CMK (cell line): Measurements from ENCODE around the gene MACROD2.

Experiments
- DNase-seq: peaks from one replicate; pipeline ENCODE4 v3.0.0-alpha.2; 2010; ENCODE audit warnings: low read depth

MACROD2 gene

DNA sequence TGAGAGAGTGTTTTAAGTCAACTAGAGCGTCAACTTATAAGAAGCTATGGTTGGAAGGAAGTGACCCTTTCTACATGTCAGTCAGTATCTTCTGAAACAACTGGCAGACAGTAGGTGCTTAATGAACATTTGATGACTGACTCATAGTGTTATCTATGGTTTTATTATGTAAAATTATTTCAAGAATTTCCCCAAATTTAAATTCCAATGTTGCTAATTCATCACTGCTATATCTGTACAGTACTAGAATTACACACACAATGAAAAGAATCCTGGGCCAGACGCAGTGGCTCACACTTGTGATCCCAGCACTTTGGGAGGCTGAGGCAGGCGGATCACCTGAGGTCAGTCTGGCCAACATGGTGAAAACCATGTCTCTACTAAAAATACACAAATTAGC is 1063.5 kb downstream of the MACROD2 start:
- DNase-seq = no peak

DNA sequence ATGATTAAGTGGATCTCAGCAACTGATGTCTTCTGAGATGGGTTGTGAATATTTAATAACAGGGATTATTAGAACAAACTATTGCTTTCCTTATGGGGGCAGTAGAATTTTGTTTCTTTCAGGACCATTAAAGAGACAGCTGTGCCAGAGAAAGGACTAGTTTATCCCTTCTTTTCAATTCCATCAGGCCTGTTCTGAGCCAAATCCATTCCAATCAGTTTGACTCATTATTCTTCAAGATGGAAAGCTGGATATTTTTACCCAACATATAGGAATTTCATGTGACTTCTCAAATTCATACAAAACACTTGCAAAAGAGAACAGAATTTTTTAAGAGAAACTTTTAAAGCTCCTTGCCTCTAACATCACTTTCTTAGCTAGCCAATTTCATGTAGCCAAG is 1064.1 kb downstream of the MACROD2 start:
- DNase-seq = no peak

DNA sequence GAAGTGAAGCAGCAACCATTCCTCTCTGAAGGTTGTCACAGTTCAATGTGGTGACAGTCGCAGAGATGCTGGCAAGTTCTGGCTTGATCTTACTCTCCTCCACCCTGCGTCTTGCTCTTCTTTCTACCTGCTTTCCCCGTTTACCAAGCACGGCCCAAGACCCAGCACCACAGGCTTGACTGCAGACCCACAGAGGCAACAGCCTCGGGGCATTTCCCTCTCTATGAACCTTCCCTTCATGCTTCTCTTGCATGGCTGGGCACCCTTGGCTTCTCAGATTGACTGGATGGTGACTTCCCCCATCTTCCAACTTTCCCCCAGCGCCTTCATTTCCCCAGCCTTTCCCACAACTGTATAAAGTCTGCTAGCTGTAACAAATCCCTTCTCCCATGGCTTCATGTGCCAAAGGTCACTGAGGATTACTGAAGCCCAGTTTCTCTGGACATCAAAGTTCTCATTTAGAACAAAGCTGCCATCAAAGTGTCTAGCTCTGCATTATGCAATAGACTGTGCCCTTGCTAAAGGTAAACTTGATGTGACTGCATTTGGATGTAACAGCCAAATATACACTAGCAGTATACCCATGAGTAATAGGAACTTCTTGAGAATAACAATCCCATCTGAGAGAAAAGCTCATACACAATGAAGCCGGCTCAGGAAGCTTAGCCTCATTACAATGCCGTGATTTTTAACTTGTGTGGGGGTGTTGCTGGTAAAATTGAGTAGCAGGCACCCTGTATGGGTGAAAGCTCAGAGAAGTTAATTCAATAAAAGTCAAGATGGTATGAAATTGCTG is 1065.1 kb downstream of the MACROD2 start:
- DNase-seq = no peak

DNA sequence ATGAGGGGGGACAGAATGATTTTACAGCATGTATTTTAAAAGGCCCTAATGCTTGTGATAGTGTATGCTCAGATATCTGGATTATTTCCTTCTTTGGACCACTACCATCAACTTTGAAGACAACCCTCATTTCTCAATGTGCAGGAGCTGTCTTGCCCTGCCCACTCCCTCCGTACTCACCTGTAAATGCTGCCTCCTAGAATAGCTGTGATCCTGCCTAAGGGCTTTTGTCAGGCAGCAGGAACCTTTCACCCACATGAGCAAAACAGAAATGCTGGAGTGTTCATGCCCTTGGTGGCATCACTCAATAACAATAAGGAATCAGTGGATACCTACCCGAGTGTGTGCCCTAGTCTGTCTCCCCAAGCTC is 1065.7 kb downstream of the MACROD2 start:
- DNase-seq = no peak

DNA sequence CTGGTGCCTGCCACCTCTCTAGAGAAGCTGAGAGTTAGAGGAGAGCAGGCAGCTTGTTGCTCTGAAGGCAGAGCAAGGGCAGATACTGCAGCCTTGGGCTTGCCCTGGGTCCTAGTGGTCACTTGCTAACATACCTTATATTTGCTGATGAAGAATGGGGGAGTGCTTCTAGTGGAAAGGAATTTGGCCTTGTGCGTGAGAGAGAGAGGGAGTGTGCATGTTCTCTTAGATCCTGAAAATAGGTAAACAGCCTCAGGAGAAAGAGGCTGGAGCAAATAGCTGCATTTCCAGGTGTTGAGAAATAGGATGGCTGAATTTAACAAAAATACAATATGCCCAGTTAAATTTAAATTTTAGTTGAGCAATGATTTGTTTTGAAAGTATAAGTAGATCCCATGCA is 1066.6 kb downstream of the MACROD2 start:
- DNase-seq = no peak

DNA sequence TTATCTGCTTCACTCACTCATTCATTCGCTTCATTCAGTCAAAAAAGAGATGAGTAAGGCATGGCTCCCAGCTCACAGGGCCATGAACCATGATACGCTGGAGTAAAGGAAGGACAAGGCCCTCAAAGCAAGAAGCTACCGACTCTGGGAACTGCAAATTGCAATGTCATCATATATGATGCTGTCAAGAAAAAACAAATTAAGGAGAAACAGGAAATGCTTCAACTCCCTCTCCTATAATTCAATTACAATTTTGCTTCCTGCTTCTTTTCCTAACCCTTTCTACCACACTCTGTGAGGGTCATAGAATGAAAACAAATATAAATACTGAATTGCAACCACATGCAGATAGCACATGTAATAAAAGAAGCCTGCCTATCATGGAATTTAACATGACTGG is 1067.8 kb downstream of the MACROD2 start:
- no peak for DNase-seq

DNA sequence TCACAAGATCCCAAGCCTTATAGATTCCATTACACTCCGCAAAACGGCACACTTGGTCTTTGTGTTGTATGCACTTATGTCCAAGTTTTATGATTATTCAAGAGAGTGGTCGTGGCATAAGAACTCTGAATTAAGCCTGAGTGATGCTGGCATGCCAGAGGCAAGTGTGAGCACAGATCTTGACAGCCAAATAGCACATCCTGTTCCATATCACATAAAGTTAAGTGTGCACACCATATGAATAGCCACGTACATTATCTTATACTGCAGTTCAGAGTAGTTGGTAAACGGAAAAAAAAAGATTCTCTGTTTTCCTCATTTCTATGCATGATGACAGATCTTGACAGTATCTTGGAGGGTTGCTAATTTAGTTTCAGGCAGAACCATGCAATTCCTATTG is 1069.4 kb downstream of the MACROD2 start:
- DNase-seq = no peak

DNA sequence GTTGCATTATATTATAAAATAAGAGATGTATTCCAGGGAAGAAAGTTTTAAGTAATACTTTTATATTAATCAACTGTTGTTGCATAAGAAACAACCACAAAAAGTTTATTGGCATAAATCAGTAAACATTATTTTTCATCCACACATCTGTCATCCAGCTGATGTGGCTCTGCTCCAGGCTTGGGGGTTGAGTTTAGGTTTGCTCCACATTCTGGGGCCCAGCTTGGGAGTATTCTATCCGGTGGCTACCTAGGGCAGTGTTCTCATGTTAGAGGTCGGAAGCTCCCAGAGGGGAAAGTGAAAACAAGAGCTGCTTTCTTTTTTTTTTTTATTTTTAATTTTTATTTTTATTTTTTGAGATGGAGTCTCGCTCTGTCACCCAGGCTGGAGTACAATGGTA is 1070.5 kb downstream of the MACROD2 start:
- DNase-seq = no peak

DNA sequence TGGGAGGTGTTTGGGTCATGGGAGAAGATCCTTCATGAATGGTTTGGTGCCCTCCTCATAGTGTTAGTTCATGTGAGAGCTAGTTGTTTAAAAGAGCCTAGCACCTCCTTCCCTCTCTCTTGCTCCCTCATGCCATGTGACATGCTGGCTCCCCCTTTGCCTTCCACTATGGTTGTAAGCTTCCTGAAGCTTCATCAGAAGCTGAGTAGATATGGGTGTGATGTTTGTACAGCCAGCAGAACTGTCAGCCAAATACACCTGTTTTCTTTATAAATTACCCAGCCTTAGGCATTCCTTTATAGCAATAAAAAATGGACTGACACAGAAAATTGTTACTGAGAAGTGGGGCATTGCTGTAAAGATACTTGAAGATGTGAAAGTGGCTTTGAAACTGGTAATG is 1073.2 kb downstream of the MACROD2 start:
- no peak for DNase-seq

DNA sequence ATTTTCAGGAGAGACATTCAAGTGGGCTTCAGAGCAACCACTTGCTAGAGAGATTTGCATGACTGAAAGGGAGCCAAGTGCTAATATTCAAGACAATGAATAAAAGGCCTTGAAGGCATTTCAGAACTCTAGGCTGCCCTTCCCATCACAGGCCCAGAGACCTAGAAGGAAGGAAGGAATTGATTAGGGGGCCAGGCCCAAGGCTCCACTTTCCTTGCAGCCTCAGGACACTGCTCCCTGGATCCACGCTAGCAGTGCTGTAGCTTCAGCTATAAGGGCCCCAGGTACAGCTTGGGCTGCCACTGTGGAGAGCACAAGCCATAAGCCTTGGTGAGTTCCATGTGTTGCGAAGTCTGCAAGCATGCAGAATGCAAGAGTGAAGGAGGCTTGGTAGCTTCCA is 1074.0 kb downstream of the MACROD2 start:
- DNase-seq = no peak

DNA sequence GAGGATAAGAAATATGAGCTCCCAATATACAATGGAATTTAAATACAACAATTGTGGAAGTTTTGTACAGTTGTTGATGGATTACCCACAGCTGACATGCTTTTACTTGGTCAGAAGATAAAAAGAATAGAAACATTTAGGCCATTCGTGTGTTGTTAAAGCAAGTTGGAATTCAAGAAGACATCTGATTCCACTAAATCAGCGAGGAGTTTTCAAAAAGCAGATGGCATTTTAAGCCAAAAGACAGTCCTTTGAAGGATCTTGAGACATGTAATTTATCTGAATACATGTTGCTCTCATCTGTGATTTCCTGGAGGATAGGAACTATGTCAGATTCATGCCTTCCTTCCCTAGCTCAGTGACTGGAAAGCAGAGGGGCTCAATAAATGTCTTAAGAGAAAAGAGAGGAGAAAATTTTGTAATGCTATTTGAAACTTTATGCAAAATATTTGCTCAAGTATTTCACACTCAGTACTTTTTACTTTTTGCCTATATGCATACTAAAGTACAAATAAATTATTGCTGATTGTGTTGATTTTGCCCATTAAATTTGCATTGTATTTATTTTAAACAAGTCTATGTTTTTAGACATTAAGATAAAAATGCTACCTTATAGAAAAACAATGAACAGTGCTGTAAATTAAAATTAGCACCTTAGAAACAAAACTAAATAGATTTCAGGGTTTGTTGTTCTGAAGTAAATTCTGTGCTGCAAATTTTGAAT is 1075.9 kb downstream of the MACROD2 start:
- DNase-seq = no peak

DNA sequence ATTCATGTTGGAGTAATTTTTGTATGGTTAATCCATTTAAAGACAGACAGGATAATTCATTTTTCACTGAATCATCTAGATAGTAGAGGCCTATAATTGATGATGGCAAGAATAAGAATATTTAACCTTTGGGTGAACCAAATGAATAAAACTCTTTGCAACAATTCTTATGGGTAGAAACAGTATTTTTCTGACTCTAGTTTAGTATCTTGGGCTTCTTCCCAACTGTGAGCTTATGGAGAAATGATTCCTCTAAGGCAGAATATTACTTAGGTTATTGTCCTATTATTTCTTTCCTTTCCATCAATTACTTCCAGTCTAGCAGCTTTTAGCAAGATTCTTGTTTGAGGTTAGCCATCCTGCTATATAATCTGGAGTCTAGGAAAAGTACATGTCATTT is 1077.0 kb downstream of the MACROD2 start:
- no peak for DNase-seq

DNA sequence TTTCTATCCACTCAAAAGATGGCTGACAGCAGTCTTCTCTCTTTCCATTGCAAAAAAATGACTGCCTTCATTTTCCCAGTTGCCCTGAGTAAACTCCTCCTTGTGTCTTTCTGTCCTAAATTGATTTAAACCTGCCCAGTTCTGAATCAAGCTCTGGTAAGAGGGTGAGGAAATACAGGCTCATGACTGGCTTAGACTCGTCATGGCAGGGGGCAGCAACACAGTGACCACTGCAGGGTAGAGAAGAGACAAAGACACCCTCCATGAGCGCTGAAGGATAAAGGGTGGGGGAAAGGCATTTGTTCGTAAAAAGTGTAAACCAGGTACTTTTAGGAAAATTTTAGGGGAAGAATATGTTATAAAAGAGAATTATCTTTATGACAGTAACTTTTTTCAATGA is 1080.3 kb downstream of the MACROD2 start:
- DNase-seq = no peak

DNA sequence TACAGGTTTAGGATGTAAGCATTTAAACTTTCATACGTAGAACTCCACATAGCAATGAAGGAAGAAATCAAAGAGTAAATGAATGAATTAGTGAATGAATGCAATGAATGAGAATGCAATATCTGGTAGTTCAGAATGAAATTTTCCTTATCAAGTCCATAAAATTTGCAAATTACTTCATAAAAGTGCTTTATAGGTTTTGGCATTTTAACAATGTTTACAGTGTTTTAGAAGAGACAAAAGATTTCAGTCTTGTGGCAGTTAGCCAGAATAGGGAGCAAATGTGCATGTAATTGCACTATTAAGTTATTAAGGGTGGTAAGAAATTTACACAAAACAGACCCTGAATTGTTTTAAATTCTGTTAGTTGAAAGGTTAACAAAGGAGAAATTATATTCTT is 1081.5 kb downstream of the MACROD2 start:
- DNase-seq = no peak

DNA sequence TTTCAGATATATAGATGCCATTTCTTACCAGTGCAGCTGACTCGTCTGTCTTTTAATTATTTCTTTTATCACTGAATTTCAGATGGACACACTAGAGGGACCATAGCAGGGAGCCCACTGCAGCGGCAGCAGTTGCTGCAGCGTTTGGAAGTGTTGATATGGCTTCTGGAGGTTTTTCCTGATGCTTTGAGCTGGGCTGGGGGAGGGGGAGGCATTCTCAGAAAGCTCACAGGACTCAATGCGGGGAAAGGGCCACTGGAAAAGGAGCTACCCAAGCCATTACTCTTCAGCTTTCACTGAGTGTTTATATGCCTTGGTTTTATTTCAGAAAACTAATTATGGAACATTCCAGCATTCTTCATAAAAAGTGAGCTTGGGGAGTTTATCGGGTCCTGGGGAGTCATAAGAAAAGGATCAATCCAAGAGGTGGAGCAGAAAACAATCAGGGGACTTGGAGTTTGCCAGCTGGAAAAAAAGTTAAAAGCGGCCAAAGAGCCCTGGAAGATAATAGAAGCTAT is 1082.5 kb downstream of the MACROD2 start:
- DNase-seq = no peak

DNA sequence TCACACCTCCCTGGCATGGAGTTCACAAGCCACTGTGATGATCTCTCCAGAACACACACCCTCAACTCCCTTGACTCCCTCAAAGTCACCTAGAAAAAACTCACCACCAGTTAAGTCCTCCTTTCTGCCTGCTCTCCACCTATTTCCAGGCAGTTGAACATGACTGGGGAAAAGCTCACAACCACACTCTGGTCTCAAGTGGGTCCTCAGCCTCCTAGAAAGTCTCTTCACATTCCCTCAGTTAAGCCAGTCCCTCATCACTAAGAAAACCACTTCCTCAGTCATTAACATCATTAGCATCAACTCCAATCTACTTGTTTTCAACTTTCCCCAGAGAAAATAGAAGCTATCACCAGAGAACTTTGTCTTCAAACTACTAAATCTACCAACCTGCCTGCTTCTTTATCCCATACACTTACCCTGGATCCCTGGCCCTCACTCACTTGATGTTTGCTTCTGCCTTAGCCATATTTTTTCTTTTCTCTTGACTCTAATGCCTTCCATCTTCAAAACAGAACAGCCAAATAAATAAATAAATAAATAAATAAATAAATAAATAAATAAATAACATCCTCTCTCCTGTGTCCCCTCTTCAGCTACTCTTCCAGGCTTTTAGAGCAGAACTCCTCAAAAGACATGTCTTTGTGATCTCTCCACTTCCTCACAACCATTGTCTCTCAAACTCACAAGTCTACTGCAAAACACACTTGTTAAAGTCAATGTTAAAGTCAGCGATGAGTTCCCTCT is 1084.5 kb downstream of the MACROD2 start:
- DNase-seq = no peak

DNA sequence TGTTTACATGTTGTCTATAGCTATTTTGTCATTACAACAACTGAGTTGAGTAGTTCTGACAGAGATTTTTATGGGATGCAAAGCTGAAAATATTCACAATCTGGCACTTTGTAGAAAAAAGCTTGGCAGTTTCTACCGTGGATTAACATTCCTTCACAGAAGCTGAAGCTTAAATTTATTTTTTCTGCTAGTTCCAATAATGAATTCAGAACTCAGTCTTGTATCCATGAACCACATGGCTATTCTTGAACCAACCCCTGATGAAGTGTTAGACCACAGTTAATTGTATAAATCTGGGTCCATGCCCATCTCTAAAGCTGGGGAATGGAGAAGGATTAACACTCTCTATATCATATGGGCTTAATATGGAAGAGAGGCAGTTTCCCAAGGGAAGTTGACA is 1085.9 kb downstream of the MACROD2 start:
- DNase-seq = no peak

DNA sequence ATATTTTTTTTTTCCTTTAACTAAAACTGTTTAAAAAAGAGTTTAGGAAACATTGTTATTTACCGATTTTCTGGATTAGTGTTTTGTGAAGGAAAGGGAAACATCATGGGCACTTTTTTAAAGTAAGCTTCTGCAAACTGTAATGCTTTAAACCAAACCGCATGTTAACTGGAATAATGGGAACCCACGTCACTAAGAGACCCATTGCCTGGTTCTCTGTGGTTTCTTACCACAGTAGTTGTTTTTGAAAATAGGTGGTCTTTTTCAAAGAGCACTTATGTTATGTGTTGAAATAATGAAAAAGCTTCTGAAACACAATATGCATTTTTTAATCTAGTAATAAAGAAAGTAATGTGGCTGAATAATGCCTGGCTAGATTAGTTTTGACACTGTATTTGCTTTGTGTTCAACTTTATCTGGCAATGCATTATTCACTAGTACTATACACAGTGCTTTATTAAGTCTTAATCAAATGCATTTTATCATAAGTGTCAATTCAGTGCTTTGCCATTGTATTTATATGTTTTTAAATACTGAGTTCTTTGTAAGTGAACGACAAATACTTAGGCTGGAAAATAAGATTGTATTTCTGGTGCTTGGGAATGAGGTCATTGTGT is 1096.2 kb downstream of the MACROD2 start:
- no peak for DNase-seq

DNA sequence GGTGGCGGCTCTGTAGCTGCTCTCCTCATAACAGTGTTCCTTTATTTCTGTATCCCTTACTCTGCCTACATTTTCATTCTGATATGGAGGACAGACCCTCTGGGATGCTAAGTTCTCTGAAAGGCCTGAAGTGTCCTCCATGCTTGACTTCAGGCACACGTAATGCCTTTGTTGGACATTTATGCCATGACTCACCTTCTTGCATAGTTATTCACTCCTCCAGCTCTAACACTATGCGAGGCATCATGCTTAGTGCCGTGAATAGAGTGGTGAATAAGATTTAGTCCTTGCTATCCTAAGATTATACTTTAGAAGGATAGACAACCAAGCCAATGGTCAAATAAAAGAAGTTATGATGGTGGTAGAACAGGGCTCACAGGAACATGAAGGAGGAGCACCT is 1103.0 kb downstream of the MACROD2 start:
- DNase-seq = no peak

DNA sequence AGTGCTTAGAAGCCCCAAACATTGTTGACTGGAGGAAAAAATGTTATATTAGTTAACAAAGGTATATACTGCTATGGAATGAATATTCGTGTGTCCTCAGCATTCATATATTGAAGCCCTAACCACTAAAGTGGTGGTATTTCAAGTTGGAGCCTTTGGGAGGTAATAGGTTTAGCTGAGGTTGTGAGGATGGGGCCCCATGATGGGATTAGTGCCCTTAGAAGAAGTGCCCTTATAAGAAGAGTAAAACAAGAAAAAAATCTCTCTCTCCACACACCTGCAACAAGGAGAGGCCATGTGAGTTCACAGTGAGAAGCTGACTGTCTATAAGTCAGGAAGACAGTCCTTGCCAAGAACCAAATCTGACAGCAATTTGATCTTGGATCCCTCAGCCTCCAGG is 1103.8 kb downstream of the MACROD2 start:
- no peak for DNase-seq

DNA sequence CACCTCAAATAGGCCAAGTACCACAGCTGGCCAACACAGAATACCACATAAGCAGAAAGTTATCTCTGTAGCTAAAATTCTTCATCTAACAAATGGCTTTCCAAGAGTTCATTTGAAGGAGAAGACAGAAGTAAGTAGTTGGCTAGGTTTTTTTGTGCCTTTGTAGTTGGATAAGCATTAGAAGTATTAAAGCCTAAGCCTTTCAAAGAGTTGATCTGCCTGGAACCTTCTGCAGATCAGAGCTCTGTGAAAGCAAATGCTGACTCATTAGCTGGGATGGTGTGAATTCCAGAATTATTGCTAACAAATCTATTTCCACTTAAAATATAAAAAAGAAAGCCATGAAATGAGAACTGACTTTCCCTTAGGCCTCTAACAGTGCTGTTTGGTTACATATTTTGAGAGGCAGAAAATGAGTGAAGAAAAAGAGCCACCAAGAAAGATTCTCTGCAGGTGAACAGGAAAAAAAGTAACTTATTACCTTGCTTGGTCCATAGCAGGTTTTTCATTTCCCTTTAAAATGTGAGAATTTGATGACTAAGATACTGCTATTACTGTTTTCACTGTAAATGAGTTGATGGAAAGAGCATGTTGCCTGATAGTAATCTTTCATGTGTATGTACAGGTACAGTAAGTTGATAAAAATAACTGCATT is 1105.3 kb downstream of the MACROD2 start:
- DNase-seq = no peak

DNA sequence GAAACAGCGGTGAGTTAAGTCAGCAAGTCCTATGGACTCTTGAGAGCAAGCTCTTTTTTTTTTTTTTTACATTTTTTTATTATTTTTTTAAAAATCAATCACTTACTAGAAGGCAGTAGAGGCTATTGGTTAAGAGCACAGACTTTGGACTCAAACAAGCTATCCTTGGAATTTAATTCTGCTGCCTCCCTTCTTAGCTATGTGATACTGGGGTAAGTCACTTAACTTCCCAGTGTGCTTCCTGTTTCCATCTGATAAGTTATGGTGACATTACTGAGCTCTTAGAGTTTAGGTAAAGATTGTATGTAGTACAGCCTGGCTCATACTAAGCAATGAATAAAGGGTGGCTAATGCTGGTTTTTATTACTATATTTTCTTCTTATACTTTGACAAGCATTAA is 1112.6 kb downstream of the MACROD2 start:
- DNase-seq = no peak
